NCI-H1048 (cell line): ENCODE results near the gene PIN4.
"Not testable (repeated sequence)": the region's sequence is repeated elsewhere in the genome, so short reads cannot be mapped to it uniquely, and the experiment has no call there.

ENCODE experiments used
- DNase-seq: peaks from one replicate; lab custom pipeline; 2025; lab: John Stamatoyannopoulos, UW

The PIN4 gene

DNA sequence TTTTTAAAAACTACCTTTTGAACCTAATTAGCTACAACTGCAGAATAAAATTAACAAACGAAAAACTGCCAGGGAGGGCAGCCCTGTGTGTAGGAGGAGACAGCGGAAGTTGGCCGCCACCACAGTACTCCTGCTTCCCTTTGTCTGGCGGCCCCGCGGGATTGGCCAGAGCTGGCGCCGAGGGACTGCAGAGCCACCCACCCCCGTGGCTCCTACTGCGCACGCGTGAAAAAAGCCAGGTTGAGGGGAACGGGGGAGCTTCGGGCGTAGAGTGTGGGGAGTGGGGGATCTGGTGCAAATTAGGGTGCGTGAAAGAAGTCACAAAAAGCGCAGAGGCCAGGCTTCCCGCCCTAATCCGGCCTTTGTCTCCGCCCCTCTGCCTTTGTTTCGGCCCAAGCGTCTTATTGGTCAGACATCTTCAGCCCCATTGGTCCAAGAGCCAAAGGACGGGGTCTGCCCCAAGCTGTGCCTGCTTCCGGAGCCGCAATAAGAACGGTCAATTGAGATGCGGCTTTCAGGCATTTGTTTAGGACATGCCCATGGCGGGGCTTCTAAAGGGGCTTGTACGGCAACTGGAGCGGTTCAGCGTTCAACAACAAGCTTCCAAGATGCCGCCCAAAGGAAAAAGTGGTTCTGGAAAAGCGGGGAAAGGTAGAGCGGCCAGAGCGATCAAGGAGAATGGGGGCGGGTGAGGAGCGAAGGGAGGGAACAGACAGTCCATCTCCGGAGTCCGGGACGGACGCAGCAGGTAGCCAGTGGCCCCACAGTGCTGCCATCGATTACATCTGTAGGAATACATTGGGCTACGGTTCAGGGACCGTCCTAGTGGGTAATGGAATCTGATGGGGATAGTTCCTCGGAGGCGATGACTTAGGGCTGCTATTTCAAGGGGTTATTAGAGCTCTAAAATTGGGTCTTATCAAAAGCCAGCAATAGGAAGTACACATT, at the start of gene PIN4:
TSS of gene PIN4 (plus strand) at position 580 of the 948 bp plus-strand sequence. CDS start at position 609, 29 bp downstream.
- DNase-seq, result peak; percentile 95

- DNase-seq, result no peak
Measured at GRCh38 chrX:72132456-72132855, 49.1 kb upstream of the PIN4 start.

GRCh38 chrX:72133851-72134546, 47.6 kb upstream of the PIN4 start:
- DNase-seq, result no peak

GRCh38 chrX:72137846-72138495, 43.6 kb upstream of the PIN4 start:
- DNase-seq, result no peak

DNA sequence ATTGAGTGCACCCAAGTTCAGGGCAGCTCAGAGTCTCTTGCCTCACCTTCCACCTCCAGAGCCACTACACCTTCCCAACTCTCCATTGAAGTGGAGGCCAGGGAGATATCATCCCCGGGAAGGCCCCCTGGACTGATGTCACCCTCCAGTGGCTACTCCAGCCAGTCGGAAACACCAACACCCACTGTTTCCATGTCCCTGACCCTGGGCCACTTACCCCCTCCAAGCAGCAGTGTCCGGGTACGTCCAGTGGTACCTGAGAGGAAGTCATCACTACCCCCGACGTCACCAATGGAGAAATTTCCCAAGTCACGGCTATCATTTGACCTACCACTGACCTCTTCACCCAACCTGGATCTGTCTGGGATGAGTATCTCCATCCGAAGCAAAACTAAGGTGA, 42.0 kb upstream of the PIN4 start:
- no peak for DNase-seq

- no peak for DNase-seq
Measured at GRCh38 chrX:72141372-72142004, 40.1 kb upstream of the PIN4 start.

GRCh38 chrX:72142094-72142793, 39.3 kb upstream of the PIN4 start:
- DNase-seq, result no peak

DNA sequence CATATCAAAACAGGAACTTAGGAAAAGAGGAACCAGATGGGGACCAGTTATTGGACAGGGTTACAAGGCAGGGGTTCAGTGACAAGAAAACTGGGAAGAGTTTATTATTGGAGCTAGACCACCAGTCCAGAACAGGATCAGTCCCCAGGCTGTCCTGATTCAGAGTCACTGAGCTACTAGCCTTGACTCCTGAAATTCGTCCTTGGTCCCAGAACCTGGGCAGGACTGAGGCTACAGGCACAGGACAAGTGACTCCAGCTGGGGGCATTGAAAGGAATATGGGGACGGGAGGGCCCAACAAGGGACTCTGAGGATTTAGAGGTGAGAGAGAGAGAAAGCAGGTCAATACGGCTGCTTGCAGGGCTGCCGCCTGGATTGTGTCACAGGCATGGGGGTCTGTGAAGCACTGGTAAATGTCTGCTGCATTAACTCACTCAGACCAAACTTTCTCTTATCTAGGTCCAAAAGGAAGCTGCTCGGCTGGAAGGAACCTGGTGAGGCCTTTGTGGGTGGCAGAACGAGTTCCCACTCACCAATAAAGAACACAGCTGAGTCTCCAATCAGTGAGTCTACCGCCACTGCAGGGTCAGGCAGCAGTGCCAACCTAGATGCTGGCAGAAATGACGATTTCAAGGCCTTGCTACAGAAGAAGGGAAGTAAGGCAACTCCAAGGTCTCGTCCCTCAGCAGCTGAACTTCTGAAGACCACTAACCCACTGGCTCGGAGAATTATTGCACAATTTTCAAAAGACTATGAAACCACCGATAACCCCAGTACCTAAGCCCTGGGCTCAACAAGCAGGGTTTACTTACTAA, 38.6 kb upstream of the PIN4 start:
- DNase-seq, result no peak

- no peak for DNase-seq
Measured at GRCh38 chrX:72143609-72143907, 38.0 kb upstream of the PIN4 start.

DNA sequence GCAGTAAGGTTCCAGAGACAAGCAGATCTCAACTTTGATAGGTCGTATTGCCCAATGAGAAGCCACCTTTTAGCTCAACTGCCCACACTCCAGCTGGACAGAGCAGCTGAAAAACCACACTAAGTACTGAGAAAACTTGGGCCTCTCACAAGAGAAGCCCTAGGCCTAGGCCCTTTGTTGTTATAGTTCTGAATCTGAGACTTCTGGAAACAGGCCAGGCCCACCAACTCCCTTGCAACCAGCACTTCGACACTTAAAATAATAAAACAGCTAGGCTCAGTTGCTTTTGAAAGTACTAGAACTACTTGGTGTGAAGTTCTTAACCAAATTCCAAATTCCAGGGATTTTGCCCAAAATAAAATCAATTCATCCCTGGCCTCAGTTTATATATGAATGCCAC, 36.4 kb upstream of the PIN4 start:
- DNase-seq, result no peak

DNA sequence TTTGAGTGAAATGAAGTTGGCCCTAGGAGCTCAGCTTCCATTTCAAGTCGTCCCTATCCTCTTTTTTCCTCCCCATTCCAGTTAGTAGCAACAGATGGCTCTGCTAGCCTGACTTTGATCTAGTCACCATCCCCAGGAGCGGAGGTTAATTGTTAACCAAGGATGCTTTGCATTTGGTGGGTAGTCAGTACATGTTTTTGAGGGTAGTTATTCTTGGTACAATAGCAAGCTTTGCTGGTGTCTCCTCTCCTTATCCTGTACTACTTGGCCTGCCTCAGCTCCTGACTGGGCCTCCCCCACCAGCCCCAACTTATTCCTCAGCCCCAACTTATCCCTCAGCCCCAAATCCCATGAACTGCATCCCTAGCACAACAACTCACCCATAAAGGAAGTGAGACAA, 35.0 kb upstream of the PIN4 start:
- DNase-seq, result no peak

DNA sequence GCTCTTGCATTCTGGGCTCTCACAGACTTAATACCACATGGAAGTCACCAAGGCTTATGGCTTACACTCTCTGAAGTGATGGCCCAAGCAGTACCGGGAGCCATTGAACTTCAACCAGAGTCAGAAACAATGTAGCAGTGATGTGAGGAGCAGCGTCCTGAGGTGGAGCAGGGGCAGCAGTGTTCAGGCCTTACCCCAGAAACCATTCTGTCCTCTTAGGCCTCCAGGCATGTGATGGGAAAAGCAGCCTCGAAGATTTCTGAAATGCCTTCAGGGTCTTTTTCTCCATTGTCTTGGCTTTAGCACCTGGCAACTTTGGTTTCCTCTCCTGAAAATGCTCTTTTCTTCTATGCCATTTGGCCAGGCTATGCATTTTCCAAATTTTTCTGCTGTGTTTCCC, 22.8 kb upstream of the PIN4 start:
- DNase-seq, result no peak

DNA sequence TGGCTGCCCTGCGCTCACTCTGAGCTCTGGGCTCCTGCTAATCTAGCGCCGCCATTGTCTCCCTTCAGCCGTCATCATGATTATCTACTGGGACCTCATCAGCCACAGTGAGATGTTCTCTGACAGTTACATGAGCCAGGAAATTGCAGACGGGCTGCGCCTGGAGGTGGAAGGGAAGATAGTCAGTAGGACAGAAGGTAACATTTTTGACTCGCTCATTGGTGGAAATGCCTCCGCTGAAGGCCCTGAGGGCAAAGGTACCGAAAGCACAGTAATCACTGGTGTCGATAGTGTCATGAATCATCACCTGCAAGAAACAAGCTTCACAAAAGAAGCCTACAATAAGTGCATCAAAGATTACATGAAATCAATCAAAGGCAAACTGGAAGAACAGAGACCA, 21.8 kb upstream of the PIN4 start:
- no peak for DNase-seq

GRCh38 chrX:72165551-72165950, 16.0 kb upstream of the PIN4 start:
- DNase-seq, result no peak

GRCh38 chrX:72169008-72169728, 12.4 kb upstream of the PIN4 start:
- no peak for DNase-seq

DNA sequence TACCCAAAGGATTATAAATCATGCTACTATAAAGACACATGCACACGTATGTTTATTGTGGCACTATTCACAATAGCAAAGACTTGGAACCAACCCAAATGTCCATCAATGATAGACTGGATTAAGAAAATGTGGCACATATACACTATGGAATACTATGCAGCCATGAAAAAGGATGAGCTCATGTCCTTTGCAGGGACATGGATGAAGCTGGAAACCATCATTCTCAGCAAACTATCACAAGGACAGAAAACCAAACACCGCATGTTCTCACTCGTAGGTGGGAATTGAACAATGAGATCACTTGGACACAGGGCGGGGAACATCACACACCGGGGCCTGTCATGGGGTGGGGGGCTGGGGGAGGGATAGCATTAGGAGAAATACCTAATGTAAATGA, 5.3 kb upstream of the PIN4 start:
- DNase-seq, result not testable (repeated sequence)

GRCh38 chrX:72176981-72177380, 4.6 kb upstream of the PIN4 start:
- DNase-seq, result no peak

DNA sequence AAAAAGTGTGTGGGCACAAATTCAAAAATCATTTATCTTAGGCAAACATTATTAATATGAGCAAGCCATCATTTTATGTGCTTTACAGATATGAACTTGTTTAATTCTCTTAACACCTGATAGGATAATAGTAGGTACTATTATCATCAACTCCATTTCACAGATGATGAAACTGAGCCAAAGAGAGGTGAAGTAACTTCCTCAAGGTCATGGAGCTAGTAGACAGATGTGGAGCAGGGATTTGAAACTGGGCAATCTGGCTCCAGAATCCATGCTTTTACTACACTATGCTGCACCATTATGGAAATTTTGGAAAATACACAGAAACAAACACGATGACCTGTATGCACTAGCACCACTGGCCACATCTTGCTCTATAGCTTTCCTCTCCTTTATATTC, 1.0 kb upstream of the PIN4 start:
- no peak for DNase-seq

DNA sequence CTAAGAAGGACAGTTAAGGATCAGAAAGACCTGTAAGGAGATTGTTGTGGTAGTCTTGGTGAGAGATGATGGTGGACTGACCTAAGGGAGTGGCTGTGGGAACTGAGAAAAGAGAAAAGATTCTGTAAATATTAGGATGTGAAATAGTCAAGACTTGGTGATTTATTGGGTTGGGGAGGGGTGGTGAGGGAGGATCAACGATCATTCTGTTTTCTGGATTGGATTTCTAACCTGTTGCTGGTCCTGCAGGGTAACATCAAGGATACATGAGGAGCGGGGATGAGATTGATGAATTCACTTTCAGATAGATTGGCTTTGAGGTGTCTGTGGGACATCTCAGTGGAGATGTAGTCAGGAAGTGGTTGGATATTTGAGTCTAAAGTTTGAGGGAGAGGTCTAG, 1.4 kb downstream of the PIN4 start:
- no peak for DNase-seq

DNA sequence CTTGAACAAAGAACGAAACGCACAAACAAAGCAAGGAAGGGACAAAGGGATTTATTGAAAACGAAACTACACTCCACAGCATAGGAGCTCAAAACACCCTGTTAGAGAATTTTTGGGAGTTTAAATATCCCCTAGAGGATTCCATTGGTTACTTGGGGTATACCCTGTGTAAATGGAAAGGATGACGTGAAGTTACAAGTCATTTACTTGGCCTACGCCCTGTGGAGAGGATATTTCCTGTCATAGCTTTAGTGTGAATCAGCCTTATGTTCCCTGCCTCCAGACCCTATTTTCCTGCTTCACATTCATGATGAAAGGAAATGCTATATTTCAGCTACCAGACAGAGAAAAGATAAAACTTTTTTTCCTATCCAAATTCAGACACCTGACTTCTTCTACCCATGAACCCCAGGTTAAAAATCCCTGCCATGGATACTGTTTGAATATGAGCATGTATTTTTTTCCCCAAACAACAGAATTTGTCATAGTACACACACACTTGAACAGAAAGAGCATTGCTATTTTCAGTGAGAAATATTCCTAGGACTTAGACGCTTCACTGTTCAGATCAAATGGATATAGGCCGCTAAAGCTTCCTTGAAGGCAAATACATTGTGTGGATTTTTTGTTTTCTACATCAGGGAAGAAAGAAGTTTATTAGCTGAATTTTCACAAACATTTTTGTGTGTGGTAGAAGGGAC, 20.4 kb downstream of the PIN4 start:
- no peak for DNase-seq
